Dedifferentiated amniotic fluid mesenchymal stem cell (primary cell): Measurements from ENCODE around the gene TSTD2.
"Not testable (repeated sequence)": the region's sequence is repeated elsewhere in the genome, so short reads cannot be mapped to it uniquely, and the experiment has no call there.

Source experiments
- DNase-seq: peaks from one replicate; pipeline ENCODE4 v3.0.0-alpha.2; 2016; ENCODE audit errors: extremely low spot score

The TSTD2 gene

DNA sequence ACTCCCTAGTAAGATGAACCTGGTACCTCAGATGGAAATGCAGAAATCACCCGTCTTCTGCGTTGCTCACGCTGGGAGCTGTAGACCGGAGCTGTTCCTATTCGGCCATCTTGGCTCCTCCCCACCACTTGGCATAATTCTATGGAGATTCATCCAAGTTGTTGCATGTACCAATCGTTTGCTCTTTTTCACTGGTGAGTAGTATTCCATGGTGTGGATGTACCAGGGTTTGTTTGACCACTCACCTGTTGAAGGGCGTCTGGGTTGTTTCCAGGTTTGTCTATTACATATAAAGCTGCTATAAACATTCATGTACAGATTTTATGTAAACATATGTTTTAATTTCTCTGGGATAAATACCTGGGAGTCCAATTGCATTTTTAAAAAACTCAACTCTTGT is 46.3 kb downstream of the TSTD2 start:
- DNase-seq = not testable (repeated sequence)

GRCh38 chr9:97584778-97585177 is 48.4 kb downstream of the TSTD2 start:
- not testable (repeated sequence) for DNase-seq

GRCh38 chr9:97581590-97581989 is 51.6 kb downstream of the TSTD2 start:
- not testable (repeated sequence) for DNase-seq

DNA sequence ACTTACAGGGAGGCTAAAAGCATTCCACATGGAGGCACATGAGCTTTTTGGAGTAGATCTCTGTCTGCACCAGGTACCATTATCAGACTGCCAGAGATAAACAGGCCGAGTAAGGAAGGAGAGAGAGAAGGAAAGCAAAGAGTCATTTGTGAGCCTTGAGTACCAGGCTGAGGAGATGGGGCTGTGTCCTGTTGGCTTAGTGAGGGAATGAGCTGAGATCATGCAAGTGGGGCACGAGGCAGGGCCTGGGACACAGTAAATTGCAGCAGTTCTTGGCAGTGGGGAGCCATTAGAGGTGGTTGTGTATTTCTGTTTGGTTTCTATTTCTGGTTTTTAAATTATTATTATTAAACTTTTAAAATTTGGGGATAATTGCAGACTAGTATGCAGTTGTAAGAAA is 53.3 kb downstream of the TSTD2 start:
- no peak for DNase-seq

- no peak for DNase-seq
These were observed 54.3 kb downstream of the TSTD2 start for GRCh38 chr9:97578846-97579245.

- no peak for DNase-seq
These were observed 56.1 kb downstream of the TSTD2 start for GRCh38 chr9:97577051-97577450.

GRCh38 chr9:97575673-97576200 is 57.4 kb downstream of the TSTD2 start:
- DNase-seq = no peak

DNA sequence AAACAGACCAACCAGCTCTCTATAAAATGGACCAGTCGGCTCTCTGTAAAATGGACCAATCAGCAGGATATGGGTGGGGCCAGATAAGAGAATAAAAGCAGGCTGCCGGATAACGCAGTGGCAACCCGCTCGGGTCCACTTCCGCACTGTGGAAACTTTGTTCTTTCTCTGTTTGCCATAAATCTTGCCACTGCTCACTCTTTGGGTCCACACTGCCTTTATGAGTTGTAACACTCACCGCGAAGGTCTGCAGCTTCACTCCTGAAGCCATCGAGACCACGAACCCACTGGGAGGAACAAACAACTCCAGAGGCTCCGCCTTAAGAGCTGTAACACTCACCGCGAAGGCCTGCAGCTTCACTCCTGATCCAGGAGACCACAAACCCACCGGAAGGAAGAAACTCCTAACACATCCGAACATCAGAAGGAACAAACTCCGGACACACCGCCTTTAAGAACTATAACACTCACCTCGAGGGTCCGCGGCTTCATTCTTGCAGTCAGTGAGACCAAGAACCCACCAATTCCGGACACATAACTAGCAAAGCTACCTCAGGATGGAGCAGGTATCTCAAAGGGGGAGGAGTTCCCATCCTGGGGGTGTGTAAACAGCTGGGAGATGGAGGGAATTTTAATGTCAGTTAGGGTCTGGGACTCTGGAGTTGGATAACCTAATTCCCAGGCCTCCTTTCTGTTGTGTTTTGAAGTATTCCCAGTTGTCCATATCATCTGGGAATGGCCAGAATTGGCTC is 58.1 kb downstream of the TSTD2 start:
- not testable (repeated sequence) for DNase-seq

DNA sequence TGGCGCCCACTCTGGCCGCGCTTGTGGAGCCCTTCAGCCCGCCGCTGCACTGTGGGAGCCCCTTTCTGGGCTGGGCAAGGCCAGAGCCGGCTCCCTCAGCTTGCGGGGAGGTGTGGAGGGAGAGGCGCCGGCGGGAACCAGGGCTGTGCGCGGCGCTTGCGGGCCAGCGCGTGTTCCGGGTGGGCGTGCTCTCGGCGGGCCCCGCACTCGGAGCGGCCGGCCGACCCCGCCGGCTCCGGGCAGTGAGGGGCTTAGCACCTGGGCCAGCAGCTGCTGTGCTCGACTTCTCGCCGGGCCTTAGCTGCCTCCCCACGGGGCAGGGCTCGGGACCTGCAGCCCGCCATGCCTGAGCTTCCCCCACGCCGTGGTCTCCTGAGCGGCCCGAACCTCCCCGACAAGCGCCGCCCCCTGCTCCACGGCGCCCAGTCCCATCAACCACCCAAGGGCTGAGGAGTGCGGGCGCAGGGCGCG is 59.0 kb downstream of the TSTD2 start:
- DNase-seq = not testable (repeated sequence)

- no peak for DNase-seq
These were observed 59.6 kb downstream of the TSTD2 start for GRCh38 chr9:97573482-97574073.

GRCh38 chr9:97572892-97573365 is 60.2 kb downstream of the TSTD2 start:
- no peak for DNase-seq

GRCh38 chr9:97572196-97572891 is 60.8 kb downstream of the TSTD2 start:
- DNase-seq = no peak

- DNase-seq = no peak
These were observed 61.5 kb downstream of the TSTD2 start for GRCh38 chr9:97571664-97572063.

GRCh38 chr9:97570899-97571298 is 62.3 kb downstream of the TSTD2 start:
- no peak for DNase-seq

- DNase-seq = no peak
These were observed 64.5 kb downstream of the TSTD2 start for GRCh38 chr9:97568461-97569275.

DNA sequence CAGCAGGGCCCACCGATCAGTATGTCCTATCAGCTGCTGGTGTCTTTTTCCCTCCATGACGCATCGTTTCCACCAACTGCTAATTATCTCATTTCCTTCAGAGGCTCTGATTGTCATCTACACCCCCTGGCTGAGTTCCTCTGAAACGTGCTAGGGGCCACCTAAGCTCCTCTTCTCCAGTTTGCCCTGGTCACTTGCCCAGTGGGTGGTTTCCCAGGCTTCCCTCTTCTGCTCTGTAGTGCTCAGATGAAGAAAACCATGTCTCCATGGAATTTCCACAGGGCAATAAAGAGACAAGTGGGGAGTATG is 65.3 kb downstream of the TSTD2 start:
- DNase-seq = no peak

GRCh38 chr9:97567182-97567893 is 65.8 kb downstream of the TSTD2 start:
- no peak for DNase-seq

DNA sequence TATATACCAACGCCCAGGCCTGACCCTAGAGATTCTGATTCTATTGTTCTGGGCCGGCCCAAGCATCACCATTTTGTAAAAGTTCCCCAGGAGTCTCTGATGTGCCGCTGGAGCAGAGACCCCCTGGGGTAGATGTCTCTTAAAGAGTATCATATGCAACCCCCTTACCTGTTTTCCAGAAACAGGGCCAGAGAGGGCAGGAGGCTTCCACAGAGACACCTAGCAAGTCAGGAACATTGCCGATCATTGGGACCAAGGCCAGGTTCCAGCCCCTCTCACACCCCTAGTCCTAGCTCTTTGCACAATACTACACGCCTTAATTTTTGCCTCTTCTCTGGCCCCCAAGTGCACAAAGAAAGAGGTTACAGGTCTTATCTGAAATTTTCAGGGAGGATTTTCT is 67.9 kb downstream of the TSTD2 start:
- DNase-seq = no peak

GRCh38 chr9:97564291-97565175 is 68.6 kb downstream of the TSTD2 start:
- peak; percentile 15 for DNase-seq
